H54 (cell line): ENCODE measurements around the gene MAPK8IP3.

Source experiments
- DNase-seq: peaks from one replicate; pipeline ENCODE4 v3.0.0; 2011; ENCODE audit warnings: low spot score, mixed read lengths; ENCODE audit not compliant: insufficient read length
- FAIRE-seq: peaks from 3 replicates; lab custom pipeline; 2011; peaks lifted over from hg19 to GRCh38; lab: Jason Lieb, UNC
- POLR2A ChIP-seq: IDR thresholded peaks from 2 replicates; pipeline ENCODE4 v1.6.1; 2011; ENCODE audit warnings: low read depth, mild to moderate bottlenecking, low read length

The MAPK8IP3 gene

GRCh38 chr16:1673424-1674151, 32.4 kb upstream of the MAPK8IP3 start:
- no peak for DNase-seq
- TF ChIP-seq POLR2A = no peak

GRCh38 chr16:1674306-1674705, 31.7 kb upstream of the MAPK8IP3 start:
- FAIRE-seq = no peak
- DNase-seq = no peak
- no peak for TF ChIP-seq POLR2A

More at GRCh38 chr16:1673424-1674151, 32.4 kb upstream of the MAPK8IP3 start:
- FAIRE-seq = no peak

GRCh38 chr16:1674751-1675664, 31.0 kb upstream of the MAPK8IP3 start:
- DNase-seq (peak; percentile 96), FAIRE-seq (no peak)
- TF ChIP-seq POLR2A = no peak

GRCh38 chr16:1676661-1677060, 29.3 kb upstream of the MAPK8IP3 start:
- FAIRE-seq (no peak), DNase-seq (no peak)
- TF ChIP-seq POLR2A = no peak

GRCh38 chr16:1677339-1677738, 28.7 kb upstream of the MAPK8IP3 start:
- DNase-seq (no peak), FAIRE-seq (no peak)
- TF ChIP-seq POLR2A = no peak

- peak; percentile 95 for DNase-seq
- TF ChIP-seq POLR2A = peak; percentile 49; the same call in 1 of the 2 replicates
- no peak for FAIRE-seq
These were observed 28.0 kb upstream of the MAPK8IP3 start, which contains the start of gene JPT2 for GRCh38 chr16:1677942-1678499. Gene JPT2 (plus strand): TSS chr16:1678279. CDS start chr16:1678313, 34 bp downstream.

GRCh38 chr16:1678500-1679098, 27.4 kb upstream of the MAPK8IP3 start:
- FAIRE-seq = no peak
- no peak for TF ChIP-seq POLR2A
- no peak for DNase-seq

- FAIRE-seq = no peak
- DNase-seq = no peak
- TF ChIP-seq POLR2A = no peak
These were observed 25.6 kb upstream of the MAPK8IP3 start for GRCh38 chr16:1680361-1680760.

GRCh38 chr16:1681032-1681431, 25.0 kb upstream of the MAPK8IP3 start:
- no peak for DNase-seq
- TF ChIP-seq POLR2A = no peak
- no peak for FAIRE-seq

- TF ChIP-seq POLR2A = no peak
- no peak for FAIRE-seq
- DNase-seq = no peak
These were observed 18.3 kb upstream of the MAPK8IP3 start for GRCh38 chr16:1687427-1688316.

- TF ChIP-seq POLR2A = no peak
- peak; percentile 73 for DNase-seq
- FAIRE-seq = no peak
These were observed 17.0 kb upstream of the MAPK8IP3 start for GRCh38 chr16:1688807-1689560.

GRCh38 chr16:1689853-1690252, 16.1 kb upstream of the MAPK8IP3 start:
- TF ChIP-seq POLR2A = no peak
- FAIRE-seq (no peak), DNase-seq (no peak)
